ENCODE results near the gene DENND1B.
A peak's percentile ranks its signal among the peaks of the same experiment; 100 is the strongest.

The DENND1B gene

GRCh38 chr1:197544130-197544529 is 231.2 kb downstream of the DENND1B start:
- no peaks in the 10 kb centered on the region for H3K4me1 ChIP-seq (ENCODE audit: low read length)
- H3K4me2 ChIP-seq (ENCODE audit: low read length) = no peak overlapping the region
- H3K9me3 ChIP-seq (ENCODE audit: insufficient read depth, low read length) = no peaks in the 10 kb centered on the region
- no peaks in the 10 kb centered on the region for H4K20me1 ChIP-seq (ENCODE audit: insufficient read depth, low read length)
- H3K79me2 ChIP-seq (ENCODE audit: low read length) = no peaks in the 10 kb centered on the region
- H2AFZ ChIP-seq (ENCODE audit: low read depth, low read length) = no peak overlapping the region
- no peaks in the 10 kb centered on the region for H3K27me3 ChIP-seq (ENCODE audit: low read depth, low read length)
- TF ChIP-seq EZH2phosphoT487 (IDR thresholded peaks at IDR 0.05; ENCODE audit: low read depth) (no peak), CTCF (IDR thresholded peaks at IDR 0.05; ENCODE audit: low read depth, low read length) (no peak)
- no peak overlapping the region for H3K9ac ChIP-seq (ENCODE audit: low read length)
- peaks cover 5% of the 10 kb centered on the region for H3K36me3 ChIP-seq (replicated peaks; ENCODE audit: low read depth, low read length)
- H3K4me3 ChIP-seq (ENCODE audit: low read length) = no peak overlapping the region
- H3K27ac ChIP-seq (ENCODE audit: low read length) = no peak overlapping the region

GRCh38 chr1:197541411-197541810 is 233.9 kb downstream of the DENND1B start:
- H4K20me1 ChIP-seq (ENCODE audit: insufficient read depth, low read length) = no peaks in the 10 kb centered on the region
- H3K9me3 ChIP-seq (ENCODE audit: insufficient read depth, low read length) = no peaks in the 10 kb centered on the region
- TF ChIP-seq EZH2phosphoT487 (IDR thresholded peaks at IDR 0.05; ENCODE audit: low read depth) (no peak), CTCF (IDR thresholded peaks at IDR 0.05; ENCODE audit: low read depth, low read length) (no peak)
- no peak overlapping the region for H3K27ac ChIP-seq (ENCODE audit: low read length)
- H3K4me1 ChIP-seq (ENCODE audit: low read length) = no peaks in the 10 kb centered on the region
- no peaks in the 10 kb centered on the region for H3K27me3 ChIP-seq (ENCODE audit: low read depth, low read length)
- H3K9ac ChIP-seq (ENCODE audit: low read length) = no peak overlapping the region
- no peaks in the 10 kb centered on the region for H3K79me2 ChIP-seq (ENCODE audit: low read length)
- H2AFZ ChIP-seq (ENCODE audit: low read depth, low read length) = no peak overlapping the region
- H3K4me2 ChIP-seq (ENCODE audit: low read length) = no peak overlapping the region
- no peak overlapping the region for H3K4me3 ChIP-seq (ENCODE audit: low read length)
- peaks cover 8% of the 10 kb centered on the region for H3K36me3 ChIP-seq (replicated peaks; ENCODE audit: low read depth, low read length)

- Histone ChIP-seq H3K4me2 (ENCODE audit: low read length) (no peak overlapping the region), H3K4me3 (ENCODE audit: low read length) (no peak overlapping the region), H4K20me1 (ENCODE audit: insufficient read depth, low read length) (no peaks in the 10 kb centered on the region), H3K4me1 (ENCODE audit: low read length) (no peaks in the 10 kb centered on the region), H3K36me3 (replicated peaks; ENCODE audit: low read depth, low read length) (no peaks in the 10 kb centered on the region), H3K9ac (ENCODE audit: low read length) (no peak overlapping the region), H3K79me2 (ENCODE audit: low read length) (no peaks in the 10 kb centered on the region), H3K27me3 (ENCODE audit: low read depth, low read length) (no peaks in the 10 kb centered on the region), H3K9me3 (ENCODE audit: insufficient read depth, low read length) (no peaks in the 10 kb centered on the region), H3K27ac (ENCODE audit: low read length) (no peak overlapping the region), H2AFZ (ENCODE audit: low read depth, low read length) (no peak overlapping the region)
- no peak for TF ChIP-seq EZH2phosphoT487 (IDR thresholded peaks at IDR 0.05; ENCODE audit: low read depth)
- TF ChIP-seq CTCF (IDR thresholded peaks at IDR 0.05; ENCODE audit: low read depth, low read length) = peak; percentile 50
Measured at GRCh38 chr1:197526736-197527371, 248.4 kb downstream of the DENND1B start.

- Histone ChIP-seq H4K20me1 (ENCODE audit: insufficient read depth, low read length) (0 out of 2 replicates have a peak, but pooled peaks cover 6% of the 10 kb centered on the region), H3K9ac (ENCODE audit: low read length) (no peak overlapping the region), H3K4me1 (ENCODE audit: low read length) (no peaks in the 10 kb centered on the region), H3K27ac (ENCODE audit: low read length) (no peak overlapping the region), H3K4me2 (ENCODE audit: low read length) (no peak overlapping the region), H3K79me2 (ENCODE audit: low read length) (no peaks in the 10 kb centered on the region), H3K36me3 (replicated peaks; ENCODE audit: low read depth, low read length) (peaks cover 4% of the 10 kb centered on the region), H3K9me3 (ENCODE audit: insufficient read depth, low read length) (no peaks in the 10 kb centered on the region), H2AFZ (ENCODE audit: low read depth, low read length) (no peak overlapping the region), H3K27me3 (ENCODE audit: low read depth, low read length) (no peaks in the 10 kb centered on the region), H3K4me3 (ENCODE audit: low read length) (no peak overlapping the region)
- TF ChIP-seq CTCF (IDR thresholded peaks at IDR 0.05; ENCODE audit: low read depth, low read length) (peak; percentile 83), EZH2phosphoT487 (IDR thresholded peaks at IDR 0.05; ENCODE audit: low read depth) (no peak)
Measured at GRCh38 chr1:197521118-197521739, 254.1 kb downstream of the DENND1B start.

Measured in OCI-LY3 (cell line).